GM18508 (cell line): ENCODE measurements around the gene VWCE.

Experiments
- ATAC-seq: cut with Tn5 transposase; IDR thresholded peaks from one replicate; pipeline ENCODE4 v1.9.1; 2021; ENCODE audit warnings: moderate number of reproducible peaks; ENCODE audit not compliant: insufficient read depth, unreplicated experiment

Gene VWCE, protein sequence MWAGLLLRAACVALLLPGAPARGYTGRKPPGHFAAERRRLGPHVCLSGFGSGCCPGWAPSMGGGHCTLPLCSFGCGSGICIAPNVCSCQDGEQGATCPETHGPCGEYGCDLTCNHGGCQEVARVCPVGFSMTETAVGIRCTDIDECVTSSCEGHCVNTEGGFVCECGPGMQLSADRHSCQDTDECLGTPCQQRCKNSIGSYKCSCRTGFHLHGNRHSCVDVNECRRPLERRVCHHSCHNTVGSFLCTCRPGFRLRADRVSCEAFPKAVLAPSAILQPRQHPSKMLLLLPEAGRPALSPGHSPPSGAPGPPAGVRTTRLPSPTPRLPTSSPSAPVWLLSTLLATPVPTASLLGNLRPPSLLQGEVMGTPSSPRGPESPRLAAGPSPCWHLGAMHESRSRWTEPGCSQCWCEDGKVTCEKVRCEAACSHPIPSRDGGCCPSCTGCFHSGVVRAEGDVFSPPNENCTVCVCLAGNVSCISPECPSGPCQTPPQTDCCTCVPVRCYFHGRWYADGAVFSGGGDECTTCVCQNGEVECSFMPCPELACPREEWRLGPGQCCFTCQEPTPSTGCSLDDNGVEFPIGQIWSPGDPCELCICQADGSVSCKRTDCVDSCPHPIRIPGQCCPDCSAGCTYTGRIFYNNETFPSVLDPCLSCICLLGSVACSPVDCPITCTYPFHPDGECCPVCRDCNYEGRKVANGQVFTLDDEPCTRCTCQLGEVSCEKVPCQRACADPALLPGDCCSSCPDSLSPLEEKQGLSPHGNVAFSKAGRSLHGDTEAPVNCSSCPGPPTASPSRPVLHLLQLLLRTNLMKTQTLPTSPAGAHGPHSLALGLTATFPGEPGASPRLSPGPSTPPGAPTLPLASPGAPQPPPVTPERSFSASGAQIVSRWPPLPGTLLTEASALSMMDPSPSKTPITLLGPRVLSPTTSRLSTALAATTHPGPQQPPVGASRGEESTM

DNA sequence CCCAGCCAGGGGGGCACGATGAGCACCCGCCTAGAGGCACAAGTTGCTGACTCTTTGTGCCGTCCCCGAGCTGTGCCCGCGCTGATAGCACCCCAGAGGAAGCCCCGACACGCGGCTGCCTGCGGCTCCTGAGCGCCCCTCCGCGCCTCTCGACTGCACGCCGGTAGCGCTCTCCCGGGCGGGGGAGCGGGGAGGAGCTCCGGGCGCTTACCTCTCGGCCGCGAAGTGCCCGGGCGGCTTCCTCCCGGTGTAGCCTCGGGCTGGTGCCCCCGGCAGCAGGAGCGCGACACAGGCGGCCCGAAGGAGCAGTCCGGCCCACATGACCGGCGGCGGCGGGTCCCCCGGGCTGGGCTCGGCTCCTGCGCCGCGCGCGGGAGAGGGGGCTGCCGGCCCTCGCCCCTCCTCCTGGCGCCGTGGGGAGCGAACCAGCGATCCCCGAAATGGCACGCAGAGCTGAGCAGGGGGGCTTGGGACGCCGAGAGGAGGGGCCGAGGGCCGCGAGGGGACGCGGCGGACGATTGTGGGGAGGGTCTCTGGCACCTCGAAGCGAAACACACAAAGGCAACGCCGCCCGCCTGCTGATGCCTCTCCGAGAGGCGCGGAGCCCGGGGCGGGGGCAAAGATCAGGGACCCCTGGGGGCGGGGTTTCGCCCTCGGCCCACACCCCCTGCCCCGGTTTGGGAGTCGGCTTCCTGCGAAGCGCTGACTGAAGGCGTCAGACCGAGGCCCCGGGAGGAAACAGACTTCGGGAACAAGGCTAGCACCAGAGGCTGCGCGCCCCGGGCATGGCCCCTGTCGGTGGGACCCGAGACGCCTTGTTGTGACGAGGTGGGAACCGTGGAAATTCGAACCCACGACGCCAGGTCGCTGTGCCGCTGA lies at the start of gene VWCE:
VWCE (minus strand) TSS at position 600 of the 879 bp plus-strand sequence; CDS start at position 321, 279 bp downstream.
- ATAC-seq: no peak

DNA sequence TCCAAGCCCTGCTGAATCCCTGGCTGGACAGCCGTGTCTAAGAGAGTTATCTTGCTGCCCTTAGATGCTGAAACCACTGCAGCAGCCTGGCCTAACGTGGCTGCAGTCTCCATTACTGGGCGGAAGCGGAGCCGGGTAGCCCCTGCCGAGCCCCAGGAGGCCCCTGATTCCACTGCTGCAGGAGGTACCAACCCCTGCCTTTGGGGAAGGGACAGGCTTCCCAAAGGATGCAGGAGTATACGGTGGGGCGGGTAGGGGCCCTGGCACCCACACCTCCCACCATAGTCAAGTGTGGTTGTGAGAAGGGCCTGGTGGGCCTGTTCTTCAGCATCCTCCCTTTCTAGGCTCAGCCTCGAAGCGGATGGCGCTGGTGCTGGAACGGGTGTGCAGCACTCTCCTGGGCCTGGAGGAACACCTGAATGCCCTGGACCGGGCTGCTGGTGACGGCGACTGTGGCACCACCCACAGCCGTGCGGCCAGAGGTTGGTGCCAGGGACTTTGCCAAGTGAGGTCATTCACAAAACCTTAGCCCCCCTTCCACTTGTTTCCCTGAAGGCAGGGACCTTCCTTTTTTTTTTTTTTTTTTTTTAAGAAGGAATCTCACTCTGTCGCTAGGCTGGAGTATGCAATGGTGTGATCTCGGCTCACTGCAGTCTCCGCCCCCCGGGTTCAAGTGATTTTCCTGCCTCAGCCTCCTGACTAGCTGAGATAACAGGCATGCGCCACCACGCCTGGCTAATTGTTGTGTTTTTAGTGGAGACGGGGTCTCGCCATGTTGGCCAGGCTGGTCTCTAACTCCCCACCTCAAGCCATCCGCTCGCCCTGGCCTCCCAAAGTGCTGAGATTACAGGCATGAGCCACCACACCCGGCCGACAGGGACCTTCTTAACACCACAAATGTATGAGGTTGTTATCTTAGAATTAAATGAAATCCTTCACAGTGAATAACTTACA lies 49.0 kb upstream of the VWCE start:
- no peak for ATAC-seq

DNA sequence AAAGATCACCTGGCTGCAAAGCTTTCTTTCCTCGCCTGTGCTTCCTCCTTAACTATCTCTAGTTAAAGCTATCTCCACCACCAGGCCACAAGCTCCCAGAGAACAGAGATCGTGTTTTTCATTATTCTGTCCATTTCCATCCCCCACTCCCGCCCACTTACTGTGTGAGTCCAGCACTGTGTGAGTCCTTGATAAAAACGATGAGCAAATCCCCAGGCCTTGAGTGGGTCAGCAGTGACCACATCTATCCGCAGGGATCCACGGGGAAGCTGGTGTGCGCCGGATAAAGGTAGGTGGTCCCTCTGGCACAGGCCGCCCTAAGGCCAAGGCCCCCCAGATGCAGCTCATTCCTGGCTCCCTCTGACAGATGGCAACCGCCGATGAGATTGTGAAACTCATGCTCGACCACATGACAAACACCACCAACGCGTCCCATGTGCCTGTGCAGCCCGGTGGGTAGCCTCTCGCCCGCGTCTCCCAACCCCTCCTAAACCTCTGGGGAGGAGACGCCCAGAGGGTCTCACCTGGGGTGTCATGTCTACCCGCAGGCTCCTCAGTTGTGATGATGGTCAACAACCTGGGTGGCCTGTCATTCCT lies 47.2 kb upstream of the VWCE start:
- ATAC-seq: no peak

DNA sequence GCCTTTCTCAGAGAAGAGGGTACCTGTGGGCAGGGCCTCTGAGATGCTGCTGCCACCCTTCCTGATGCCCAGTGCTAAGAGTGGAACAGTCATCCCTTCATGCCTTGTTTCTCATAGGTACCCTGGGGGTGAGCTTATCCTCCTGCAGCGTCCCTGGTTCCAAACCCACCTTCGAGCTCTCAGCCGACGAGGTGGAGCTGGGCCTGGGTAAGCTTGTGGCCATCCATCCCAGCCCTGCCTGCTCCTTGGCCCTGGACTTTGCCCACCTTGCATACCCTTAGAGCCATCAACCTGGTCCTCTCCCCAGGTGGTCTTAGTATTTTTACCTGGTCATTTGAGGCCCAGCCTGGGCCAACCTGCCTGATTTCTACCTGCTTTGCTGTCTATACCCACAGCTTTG lies 46.6 kb upstream of the VWCE start:
- ATAC-seq: no peak

DNA sequence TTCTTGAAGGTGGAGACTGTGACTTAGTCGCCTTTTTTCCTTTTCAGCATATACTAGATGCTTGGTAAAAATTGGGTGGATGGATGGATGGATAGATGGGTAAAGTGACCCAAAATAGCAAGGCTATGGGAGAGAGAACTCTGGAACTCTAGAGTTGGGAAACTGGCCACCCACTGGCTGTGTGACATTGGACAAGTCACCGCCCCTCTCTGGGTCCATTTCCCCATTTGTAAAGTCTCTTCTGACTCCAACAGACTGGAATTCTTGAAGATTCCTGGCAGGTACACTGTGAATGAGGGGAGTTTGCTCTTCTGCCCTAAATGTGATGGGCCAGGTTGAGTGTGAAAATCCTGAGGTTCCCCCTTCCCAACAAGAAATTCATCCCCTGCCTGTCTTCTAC lies 45.9 kb upstream of the VWCE start:
- no peak for ATAC-seq

DNA sequence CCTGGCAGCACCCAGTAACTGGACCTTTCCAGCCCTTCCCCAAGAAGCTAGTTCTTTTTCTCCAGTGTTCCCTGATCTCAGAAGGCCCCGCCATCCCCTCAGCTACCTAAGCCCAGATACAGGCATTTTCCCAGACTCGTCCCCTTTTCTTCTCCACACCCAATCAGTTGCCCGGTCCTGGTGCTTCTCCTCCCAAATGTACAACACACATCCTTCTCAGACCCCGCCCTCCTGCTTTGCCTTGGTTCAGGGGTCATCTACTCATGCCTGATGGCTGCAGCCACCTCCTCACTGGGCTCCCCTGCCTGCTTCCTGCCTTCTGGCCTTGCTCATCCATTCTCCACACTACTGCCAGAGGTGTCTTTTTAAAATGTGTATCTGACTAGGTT lies 44.4 kb upstream of the VWCE start:
- ATAC-seq: no peak

DNA sequence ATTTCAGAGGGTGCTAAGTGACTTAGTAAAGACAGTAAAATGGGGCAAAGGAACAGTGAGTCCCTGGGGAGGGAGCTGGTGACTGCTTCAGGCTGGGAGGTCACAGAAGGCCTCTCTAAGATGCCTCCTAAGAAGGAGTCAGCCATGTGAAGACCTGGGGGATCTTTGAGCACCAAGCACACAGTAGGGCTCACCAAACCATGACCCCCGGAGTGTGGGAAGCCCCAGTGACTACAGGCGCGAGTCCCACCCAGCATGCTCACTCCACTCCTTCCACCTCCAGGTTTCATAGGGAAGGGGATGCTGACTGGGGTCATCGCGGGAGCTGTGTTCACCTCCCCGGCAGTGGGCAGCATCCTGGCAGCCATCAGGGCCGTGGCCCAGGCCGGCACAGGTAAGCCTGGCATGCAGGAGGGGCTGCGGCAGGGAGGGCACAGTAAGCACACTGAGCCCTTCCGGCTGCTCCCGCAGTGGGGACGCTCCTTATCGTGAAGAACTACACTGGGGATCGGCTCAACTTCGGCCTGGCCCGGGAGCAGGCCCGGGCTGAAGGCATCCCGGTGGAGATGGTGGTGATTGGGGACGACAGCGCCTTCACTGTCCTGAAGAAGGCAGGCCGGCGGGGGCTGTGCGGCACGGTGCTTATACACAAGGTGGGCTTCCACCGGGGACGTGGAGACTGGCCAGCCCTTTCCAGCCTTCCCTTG lies 43.8 kb upstream of the VWCE start:
- no peak for ATAC-seq

DNA sequence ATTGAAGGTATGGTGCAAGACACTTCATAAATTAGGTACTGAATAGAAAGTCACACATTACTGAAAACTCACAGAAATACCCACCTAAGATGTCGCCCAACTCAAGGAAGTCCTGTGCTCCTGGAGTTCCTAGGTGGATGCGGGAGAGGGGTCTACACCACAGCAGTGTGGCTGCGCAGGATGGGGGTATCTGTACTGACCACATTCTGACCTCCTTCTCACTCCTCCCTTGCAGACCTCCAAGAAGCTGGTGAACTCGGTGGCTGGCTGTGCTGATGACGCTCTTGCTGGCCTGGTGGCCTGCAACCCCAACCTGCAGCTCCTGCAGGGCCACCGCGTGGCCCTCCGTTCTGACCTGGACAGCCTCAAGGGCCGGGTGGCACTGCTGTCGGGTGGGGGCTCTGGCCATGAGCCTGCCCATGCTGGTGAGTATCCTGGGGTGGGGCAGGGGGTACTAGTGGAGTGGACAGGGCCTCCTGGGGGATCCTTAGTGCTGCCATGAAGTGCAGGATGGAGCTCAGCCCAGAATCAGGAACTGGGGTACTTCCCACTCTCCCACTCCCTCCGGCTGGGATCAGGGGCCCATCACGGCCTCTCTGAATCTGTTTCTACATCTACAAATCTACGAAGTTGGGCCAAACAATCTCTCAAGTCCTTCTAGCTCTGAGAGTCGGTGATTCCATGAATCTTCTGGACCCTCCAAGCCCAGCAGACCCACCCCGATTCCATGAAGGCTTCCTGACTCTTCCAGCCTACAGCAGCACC lies 42.8 kb upstream of the VWCE start:
- ATAC-seq: no peak

DNA sequence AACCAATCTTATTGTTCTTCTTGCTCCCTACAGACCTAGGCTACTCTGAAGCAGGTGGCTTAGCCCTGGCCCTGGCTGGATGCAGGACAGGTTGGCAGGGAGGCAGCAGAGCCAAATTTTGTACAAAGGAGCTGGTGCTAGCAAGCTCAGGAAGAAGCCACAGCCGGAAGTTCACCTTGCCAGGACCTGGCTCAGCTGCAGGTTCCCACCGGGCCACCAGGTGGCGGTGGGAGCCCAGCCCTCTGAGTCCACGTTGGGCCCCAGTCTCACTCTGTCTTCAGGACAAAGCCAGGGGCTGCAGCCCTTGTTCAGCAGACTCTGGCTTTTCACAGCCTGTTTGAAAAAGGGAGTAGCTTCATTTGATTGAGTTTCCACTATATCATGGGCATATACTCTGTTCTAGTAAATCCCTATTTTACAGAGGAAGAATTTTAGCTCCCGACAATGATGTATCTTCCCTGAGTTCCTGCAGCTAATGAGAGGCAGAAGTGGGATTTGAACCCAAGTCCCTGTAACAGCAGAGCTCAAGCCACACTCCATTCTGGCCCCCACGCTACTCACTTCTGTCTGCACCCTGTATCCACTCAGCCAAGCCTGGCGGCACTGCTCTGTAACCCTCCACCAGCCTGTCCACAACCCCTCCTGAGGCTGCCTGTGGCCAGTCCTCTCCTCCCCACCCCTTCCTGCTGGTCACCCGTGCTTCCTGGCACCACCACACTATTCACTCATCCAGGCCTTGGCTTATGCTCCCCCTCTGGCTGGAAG lies 41.2 kb upstream of the VWCE start:
- ATAC-seq: no peak

DNA sequence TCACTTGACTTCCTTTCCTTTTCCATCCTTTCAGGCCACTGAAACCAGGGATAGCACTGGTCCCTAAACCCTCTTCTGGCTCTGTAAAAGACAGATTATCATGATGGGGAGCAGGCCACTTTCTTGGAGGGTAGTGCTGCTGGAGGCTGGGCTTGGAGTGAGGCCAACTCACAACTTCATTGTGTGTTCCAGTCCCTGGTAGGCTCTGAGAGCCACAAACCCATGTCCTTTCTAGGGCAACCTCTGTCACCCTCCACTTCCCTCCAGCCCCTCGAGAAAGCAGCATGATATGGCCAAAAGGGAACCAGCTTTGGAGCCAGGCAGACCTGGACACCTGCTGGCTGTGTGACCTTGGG lies 40.2 kb upstream of the VWCE start:
- ATAC-seq: no peak

DNA sequence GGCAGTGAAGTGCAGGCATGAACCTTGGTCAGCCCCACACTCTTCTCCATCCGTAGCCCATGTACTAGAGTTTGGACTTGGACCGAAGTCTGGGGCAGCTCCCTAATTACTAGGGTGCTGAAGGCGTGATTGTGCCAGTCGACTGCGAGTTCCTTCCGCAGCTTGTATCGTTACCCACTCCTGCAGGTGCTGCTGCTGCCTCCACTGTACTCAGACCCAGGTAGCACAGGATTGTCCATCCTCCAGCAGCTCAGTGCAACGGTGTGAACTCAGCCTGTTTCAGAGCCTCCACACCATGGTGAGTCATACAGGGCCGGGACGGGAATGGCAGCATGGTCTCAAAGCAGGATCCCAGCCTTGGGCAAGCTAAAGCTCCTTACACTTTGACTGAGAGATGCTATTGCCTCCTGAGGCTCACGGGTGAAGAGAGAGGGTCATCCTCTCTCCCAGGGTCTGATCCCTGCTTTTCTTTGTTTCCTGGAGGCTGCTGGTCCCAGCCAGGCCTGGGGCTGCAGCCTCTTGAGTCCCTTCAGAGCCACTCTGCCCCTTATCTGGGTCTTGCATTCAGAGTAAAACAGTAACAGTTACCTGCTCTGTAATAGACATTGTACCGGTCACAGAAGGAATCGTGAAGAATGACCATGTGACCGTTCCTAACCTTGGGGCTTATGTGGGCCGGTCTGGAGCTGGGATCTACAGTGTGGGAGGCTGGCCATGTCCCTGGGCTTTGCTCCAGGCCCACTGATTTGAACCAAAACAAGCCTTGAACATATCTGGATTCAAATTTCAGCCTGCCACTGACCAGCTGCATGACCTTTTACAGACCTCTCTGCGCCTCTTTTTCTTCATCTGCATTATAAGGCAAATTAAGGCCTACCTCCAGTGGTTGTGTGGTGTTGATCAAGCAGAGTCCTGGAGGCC lies 39.6 kb upstream of the VWCE start:
- no peak for ATAC-seq

DNA sequence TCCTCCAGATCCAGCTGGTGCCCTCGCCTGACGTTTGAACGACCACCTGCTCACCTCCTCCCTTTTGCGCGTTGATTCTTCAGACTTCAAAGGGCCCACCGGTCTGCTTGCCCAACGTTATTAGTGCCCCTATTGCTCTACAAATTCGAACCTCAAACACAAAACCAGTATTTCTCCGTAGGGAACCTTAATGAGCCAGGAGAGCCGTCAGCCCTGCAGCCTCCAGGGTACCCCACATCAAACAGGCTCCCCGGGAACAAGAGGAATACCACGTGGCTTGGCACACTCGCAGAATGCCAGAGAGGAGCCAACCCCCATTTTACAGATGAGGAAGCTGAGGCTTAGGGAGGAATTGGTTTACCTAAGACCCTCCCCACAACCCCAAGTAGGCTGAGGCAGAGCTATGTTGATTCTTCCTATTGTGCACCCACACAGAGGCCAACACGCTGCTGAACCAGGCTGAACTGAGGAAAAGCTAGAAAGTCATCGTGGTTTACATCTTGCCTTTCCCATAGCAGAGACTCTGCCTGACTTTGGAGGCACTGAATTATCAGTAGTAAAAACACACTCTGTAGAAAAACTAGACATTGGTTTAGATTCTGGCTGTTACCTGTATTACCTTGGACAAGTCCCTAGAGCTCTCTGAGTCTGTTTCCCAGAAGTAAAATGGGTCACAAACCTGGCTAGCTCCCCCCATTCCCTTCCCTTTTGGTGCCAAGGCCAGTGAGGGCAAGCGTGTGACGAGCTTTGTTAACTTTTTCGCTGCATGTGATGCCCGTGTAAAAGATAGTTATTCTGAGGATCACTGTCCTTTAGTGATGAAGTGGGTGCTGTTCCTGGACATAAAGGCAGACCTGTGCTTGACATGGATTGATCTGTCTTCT lies 38.7 kb upstream of the VWCE start:
- no peak for ATAC-seq

DNA sequence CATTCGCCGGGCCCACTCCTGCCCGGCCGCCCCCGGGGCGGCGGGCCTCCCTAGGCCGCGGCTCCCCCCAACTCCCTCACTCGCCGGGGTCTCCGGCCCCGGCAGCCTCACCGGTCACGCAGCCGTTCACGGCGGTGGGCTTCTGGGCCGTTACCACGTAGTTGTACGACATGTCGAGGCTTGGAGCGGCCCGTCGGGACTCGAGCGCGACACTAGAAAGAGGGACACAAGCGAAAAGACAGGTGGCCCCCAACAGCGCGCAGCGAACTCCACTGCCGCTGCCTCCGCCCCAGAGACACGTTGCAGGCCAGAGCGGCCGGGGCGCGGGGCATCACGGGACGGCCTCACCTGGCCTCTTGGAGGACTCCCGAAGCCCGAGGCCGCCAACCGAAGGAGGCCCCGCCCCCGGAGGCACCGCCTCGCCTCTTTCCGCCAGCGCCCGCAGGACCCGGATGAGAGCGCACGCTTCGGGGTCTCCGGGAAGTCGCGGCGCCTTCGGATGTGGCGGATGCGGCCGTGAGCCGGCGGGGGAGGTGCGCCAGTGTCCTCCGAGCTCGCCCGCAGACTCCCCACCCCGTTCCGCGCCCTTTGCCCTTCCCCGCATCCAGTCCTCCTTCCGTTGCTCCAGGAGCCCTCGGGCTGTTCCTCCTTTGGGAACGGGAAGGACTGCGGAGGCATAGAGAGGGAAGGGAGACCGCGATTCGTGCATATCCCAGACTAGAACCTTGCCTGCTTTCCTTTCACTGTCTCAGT lies 37.9 kb upstream of the VWCE start, which contains the start of the genes DDB1 and TKFC:
DDB1 (minus strand) TSS at position 309 of the 753 bp plus-strand sequence; CDS start at position 172, 137 bp downstream.
TKFC (plus strand) TSS at position 432 of the 753 bp plus-strand sequence. CDS start 1,501 bp downstream, outside the sequence.
- no peak for ATAC-seq

DNA sequence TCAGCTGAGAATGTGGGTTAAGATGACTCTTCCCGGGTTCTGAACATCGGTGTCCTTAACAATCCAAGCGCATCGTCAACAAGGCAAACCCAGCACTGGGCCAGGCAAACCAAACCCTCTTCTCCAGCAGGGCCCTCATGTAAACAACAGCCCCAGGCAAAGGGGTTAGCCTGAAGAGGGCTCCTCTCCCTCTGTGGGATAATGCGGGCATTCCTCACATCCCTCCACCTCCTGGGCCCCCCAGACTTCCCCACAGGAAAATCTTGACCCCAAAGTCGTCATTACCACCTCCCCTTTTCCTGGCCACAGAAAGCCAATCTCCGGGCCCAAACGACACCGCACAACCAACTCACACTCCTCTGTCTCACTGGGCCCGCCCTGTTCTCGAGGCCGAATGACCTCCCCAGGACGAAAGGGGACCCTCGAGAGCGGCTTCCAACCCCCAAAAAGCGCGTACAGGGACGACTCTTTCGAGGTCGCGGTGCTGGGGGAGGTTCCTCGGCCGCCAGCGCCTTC lies 37.2 kb upstream of the VWCE start:
- no peak for ATAC-seq
